Measurements from ENCODE around the gene SLC26A11.

The SLC26A11 gene

GRCh38 chr17:80219013-80219762 is 1.0 kb upstream of the SLC26A11 start:
- peaks cover 22% of the 10 kb centered on the region for H3K27me3 ChIP-seq (ENCODE audit: insufficient read depth, poor library complexity, severe bottlenecking)
- H3K4me3 ChIP-seq (replicated peaks; ENCODE audit: insufficient read depth, low read length): no peak overlapping the region; the same call in 1 of the 2 replicates
- TF ChIP-seq CTCF (IDR thresholded peaks at IDR 0.05; ENCODE audit: insufficient read depth, low read length) (no peak), POLR2AphosphoS5 (IDR thresholded peaks at IDR 0.05; ENCODE audit: low read depth) (peak; percentile 96), SPI1 (IDR thresholded peaks at IDR 0.05; ENCODE audit: borderline replicate concordance, low read depth) (peak; percentile 35; the same call in 1 of the 2 replicates), GABPA (IDR thresholded peaks at IDR 0.05; ENCODE audit: low read depth) (peak; percentile 47; the same call in 1 of the 2 replicates)
- TF ChIP-seq, protein P1, sequence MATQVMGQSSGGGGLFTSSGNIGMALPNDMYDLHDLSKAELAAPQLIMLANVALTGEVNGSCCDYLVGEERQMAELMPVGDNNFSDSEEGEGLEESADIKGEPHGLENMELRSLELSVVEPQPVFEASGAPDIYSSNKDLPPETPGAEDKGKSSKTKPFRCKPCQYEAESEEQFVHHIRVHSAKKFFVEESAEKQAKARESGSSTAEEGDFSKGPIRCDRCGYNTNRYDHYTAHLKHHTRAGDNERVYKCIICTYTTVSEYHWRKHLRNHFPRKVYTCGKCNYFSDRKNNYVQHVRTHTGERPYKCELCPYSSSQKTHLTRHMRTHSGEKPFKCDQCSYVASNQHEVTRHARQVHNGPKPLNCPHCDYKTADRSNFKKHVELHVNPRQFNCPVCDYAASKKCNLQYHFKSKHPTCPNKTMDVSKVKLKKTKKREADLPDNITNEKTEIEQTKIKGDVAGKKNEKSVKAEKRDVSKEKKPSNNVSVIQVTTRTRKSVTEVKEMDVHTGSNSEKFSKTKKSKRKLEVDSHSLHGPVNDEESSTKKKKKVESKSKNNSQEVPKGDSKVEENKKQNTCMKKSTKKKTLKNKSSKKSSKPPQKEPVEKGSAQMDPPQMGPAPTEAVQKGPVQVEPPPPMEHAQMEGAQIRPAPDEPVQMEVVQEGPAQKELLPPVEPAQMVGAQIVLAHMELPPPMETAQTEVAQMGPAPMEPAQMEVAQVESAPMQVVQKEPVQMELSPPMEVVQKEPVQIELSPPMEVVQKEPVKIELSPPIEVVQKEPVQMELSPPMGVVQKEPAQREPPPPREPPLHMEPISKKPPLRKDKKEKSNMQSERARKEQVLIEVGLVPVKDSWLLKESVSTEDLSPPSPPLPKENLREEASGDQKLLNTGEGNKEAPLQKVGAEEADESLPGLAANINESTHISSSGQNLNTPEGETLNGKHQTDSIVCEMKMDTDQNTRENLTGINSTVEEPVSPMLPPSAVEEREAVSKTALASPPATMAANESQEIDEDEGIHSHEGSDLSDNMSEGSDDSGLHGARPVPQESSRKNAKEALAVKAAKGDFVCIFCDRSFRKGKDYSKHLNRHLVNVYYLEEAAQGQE (IDR thresholded peaks at IDR 0.05; ENCODE audit: insufficient replicate concordance, low read depth): no peak
- peak; percentile 90 to 96 for DNase-seq (ENCODE audit: low read depth in 1 of 2, low spot score in 1 of 2)
- H3K27ac ChIP-seq (replicated peaks): peak overlapping the region; percentile 49

- peak overlapping the region; percentile 44 for H3K4me3 ChIP-seq (replicated peaks; ENCODE audit: insufficient read depth, low read length)
- H3K27me3 ChIP-seq (ENCODE audit: insufficient read depth, poor library complexity, severe bottlenecking): peaks cover 22% of the 10 kb centered on the region
- peak overlapping the region; percentile 49 for H3K27ac ChIP-seq (replicated peaks)
- no peak for TF ChIP-seq SPI1 (IDR thresholded peaks at IDR 0.05; ENCODE audit: borderline replicate concordance, low read depth)
- TF ChIP-seq GABPA (IDR thresholded peaks at IDR 0.05; ENCODE audit: low read depth): no peak
- no peak for TF ChIP-seq POLR2AphosphoS5 (IDR thresholded peaks at IDR 0.05; ENCODE audit: low read depth)
- TF ChIP-seq, protein P1 (IDR thresholded peaks at IDR 0.05; ENCODE audit: insufficient replicate concordance, low read depth): no peak
- TF ChIP-seq CTCF (IDR thresholded peaks at IDR 0.05; ENCODE audit: insufficient read depth, low read length): no peak
- no peak for DNase-seq (ENCODE audit: low read depth in 1 of 2, low spot score in 1 of 2)
Observed at GRCh38 chr17:80219763-80220053, 519 bp upstream of the SLC26A11 start.

DNA sequence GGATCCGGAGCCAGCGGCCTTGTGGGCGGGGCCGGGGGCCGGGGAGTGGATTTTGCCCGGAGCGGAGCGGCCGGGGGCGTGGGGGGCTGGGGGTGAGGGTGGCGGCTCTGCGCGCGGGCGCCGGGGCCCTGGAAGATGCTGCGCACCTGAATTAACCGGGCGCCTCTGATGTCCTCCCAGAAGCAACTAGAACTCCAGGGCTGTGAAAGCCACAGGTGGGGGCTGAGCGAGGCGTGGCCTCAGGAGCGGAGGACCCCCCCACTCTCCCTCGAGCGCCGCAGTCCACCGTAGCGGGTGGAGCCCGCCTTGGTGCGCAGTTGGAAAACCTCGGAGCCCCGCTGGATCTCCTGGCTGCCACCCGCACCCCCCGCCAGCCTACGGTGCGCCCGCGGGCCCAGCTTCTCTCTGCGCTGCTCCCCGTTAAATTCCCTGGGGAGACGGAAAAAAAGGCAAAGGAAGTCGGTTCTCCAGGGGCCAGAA is 549 bp downstream of the SLC26A11 start:
- TF ChIP-seq GABPA (IDR thresholded peaks at IDR 0.05; ENCODE audit: low read depth) (no peak), POLR2AphosphoS5 (IDR thresholded peaks at IDR 0.05; ENCODE audit: low read depth) (no peak), CTCF (IDR thresholded peaks at IDR 0.05; ENCODE audit: insufficient read depth, low read length) (no peak), SPI1 (IDR thresholded peaks at IDR 0.05; ENCODE audit: borderline replicate concordance, low read depth) (no peak)
- TF ChIP-seq, protein P1 (IDR thresholded peaks at IDR 0.05; ENCODE audit: insufficient replicate concordance, low read depth): no peak
- no peak for DNase-seq (ENCODE audit: low read depth in 1 of 2, low spot score in 1 of 2)
- no peak overlapping the region for H3K4me3 ChIP-seq (replicated peaks; ENCODE audit: insufficient read depth, low read length)
- no peak overlapping the region for H3K27ac ChIP-seq (replicated peaks)
- H3K27me3 ChIP-seq (ENCODE audit: insufficient read depth, poor library complexity, severe bottlenecking): peaks cover 23% of the 10 kb centered on the region
